ENCODE measurements around the gene BLMH. TPM values are rescaled to one million over a fixed set of nuclear protein-coding genes. Genes with fewer than 3 reads are reported as not detected.

Gene BLMH
- total RNA-seq, 1 donor from 2014 or later = 98.8 TPM

DNA sequence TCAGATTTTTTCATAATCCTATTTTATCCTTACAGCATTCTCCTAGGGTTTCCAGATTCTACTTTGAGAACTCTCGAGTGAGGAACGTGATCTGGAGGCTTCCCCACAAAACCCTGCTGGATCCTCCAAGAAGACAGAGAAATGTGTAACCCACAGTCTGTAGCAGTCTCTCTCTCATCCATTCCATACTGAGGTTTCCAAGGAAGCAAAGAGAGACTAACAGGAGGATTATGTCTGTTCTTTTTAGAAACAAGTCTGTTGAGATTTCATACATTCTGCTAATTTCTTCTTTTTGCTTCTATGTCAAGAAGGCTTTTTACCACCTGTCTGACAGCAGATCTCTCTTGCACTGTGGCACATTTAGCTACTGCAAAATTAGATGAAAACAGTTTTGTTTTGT, 23.4 kb upstream of the BLMH start:
- H3K4me3 ChIP-seq = no peak overlapping the region
- no peaks in the 10 kb centered on the region for H4K20me1 ChIP-seq (ENCODE audit: low read depth)
- TF ChIP-seq EZH2 (IDR thresholded peaks at IDR 0.05) = no peak
- TF ChIP-seq, protein P1, sequence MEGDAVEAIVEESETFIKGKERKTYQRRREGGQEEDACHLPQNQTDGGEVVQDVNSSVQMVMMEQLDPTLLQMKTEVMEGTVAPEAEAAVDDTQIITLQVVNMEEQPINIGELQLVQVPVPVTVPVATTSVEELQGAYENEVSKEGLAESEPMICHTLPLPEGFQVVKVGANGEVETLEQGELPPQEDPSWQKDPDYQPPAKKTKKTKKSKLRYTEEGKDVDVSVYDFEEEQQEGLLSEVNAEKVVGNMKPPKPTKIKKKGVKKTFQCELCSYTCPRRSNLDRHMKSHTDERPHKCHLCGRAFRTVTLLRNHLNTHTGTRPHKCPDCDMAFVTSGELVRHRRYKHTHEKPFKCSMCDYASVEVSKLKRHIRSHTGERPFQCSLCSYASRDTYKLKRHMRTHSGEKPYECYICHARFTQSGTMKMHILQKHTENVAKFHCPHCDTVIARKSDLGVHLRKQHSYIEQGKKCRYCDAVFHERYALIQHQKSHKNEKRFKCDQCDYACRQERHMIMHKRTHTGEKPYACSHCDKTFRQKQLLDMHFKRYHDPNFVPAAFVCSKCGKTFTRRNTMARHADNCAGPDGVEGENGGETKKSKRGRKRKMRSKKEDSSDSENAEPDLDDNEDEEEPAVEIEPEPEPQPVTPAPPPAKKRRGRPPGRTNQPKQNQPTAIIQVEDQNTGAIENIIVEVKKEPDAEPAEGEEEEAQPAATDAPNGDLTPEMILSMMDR (IDR thresholded peaks at IDR 0.05) = no peak
- TF ChIP-seq EZH2phosphoT487 (IDR thresholded peaks at IDR 0.05) = no peak
- Mint-ChIP-seq H3K36me3 (no peaks in the 10 kb centered on the region), H3K27me3 (ENCODE audit: insufficient read depth, low read depth) (peaks cover 5% of the 10 kb centered on the region), H3K4me3 (no peak overlapping the region), H3K4me1 (no peaks in the 10 kb centered on the region), H3K27ac (no peak overlapping the region), H3K9me3 (no peaks in the 10 kb centered on the region)
- no peak overlapping the region for H3K9ac ChIP-seq
- DNase-seq (ENCODE audit: low spot score) = no peak
- H2AFZ ChIP-seq (replicated peaks) = peak overlapping the region; percentile 74
- no peaks in the 10 kb centered on the region for H3K27me3 ChIP-seq
- H3K9me3 ChIP-seq (ENCODE audit: low read depth) = no peaks in the 10 kb centered on the region
- no peak overlapping the region for H3K4me2 ChIP-seq
- no peak overlapping the region for H3K27ac ChIP-seq
- H3F3A ChIP-seq (ENCODE audit: low read depth) = no peaks in the 10 kb centered on the region
- H3K4me1 ChIP-seq = no peaks in the 10 kb centered on the region
- H3K36me3 ChIP-seq = no peaks in the 10 kb centered on the region
- no peaks in the 10 kb centered on the region for H3K79me2 ChIP-seq (ENCODE audit: low read depth)

DNA sequence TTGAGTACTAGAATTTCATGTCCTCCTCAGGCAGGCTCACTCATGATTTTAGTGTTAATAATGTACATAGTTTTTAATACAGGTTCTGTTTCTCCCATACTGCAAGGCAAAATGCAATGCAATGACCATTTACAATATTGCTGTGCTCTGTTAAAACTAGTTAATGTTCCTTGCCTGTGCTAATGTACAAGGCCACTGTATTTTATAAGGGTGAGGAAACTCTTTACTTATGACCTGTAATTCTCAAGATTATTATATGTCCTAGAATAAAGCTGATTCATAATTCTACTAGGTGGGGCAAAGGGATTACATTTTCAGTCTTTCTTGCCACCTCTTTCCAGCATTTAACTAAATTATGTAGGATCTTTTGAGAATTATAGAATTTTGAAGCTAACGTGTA, 22.7 kb upstream of the BLMH start:
- H3K36me3 ChIP-seq = no peaks in the 10 kb centered on the region
- H3K27me3 ChIP-seq = no peaks in the 10 kb centered on the region
- no peak overlapping the region for H3K27ac ChIP-seq
- Mint-ChIP-seq H3K4me1 (no peaks in the 10 kb centered on the region), H3K36me3 (no peaks in the 10 kb centered on the region), H3K27ac (no peak overlapping the region), H3K9me3 (no peaks in the 10 kb centered on the region), H3K4me3 (no peak overlapping the region), H3K27me3 (ENCODE audit: insufficient read depth, low read depth) (peaks cover 5% of the 10 kb centered on the region)
- no peak overlapping the region for H3K9ac ChIP-seq
- H3K4me1 ChIP-seq = no peaks in the 10 kb centered on the region
- no peak for DNase-seq (ENCODE audit: low spot score)
- no peak overlapping the region for H3K4me3 ChIP-seq
- H3K9me3 ChIP-seq (ENCODE audit: low read depth) = no peaks in the 10 kb centered on the region
- H3K79me2 ChIP-seq (ENCODE audit: low read depth) = no peaks in the 10 kb centered on the region
- no peak overlapping the region for H2AFZ ChIP-seq (replicated peaks)
- H3F3A ChIP-seq (ENCODE audit: low read depth) = no peaks in the 10 kb centered on the region
- no peaks in the 10 kb centered on the region for H4K20me1 ChIP-seq (ENCODE audit: low read depth)
- H3K4me2 ChIP-seq = no peak overlapping the region
- TF ChIP-seq EZH2 (IDR thresholded peaks at IDR 0.05) (no peak), EZH2phosphoT487 (IDR thresholded peaks at IDR 0.05) (no peak)
- TF ChIP-seq, protein P1 (IDR thresholded peaks at IDR 0.05) = no peak

DNA sequence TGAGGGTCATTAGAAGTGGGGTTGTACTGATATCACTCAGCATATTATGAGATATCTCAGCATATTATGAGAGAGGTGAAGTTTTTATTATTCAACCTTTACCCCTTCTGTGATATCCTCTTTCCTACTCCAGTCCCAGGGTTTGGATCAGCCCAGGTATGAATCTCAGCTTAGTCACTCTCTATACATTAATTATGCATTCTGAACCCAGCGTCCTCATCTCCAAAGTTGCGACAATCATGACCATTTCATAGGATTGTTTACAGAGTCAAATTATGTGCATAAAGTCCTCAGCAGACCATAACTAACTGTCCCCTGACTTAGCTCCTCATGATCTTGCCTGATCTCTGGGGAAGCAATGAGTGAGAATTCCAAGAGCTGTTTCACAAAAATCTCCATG, 20.5 kb upstream of the BLMH start:
- Histone ChIP-seq H3K79me2 (ENCODE audit: low read depth) (no peaks in the 10 kb centered on the region), H3K4me3 (no peak overlapping the region), H3K27ac (no peak overlapping the region), H3K4me1 (no peaks in the 10 kb centered on the region), H3K27me3 (no peaks in the 10 kb centered on the region), H2AFZ (replicated peaks) (no peak overlapping the region), H3K9me3 (ENCODE audit: low read depth) (no peaks in the 10 kb centered on the region), H3K4me2 (no peak overlapping the region), H4K20me1 (ENCODE audit: low read depth) (no peaks in the 10 kb centered on the region), H3K9ac (no peak overlapping the region), H3K36me3 (no peaks in the 10 kb centered on the region), H3F3A (ENCODE audit: low read depth) (no peaks in the 10 kb centered on the region)
- Mint-ChIP-seq H3K27me3 (ENCODE audit: insufficient read depth, low read depth) (peaks cover 4% of the 10 kb centered on the region), H3K27ac (no peak overlapping the region), H3K4me1 (no peaks in the 10 kb centered on the region), H3K36me3 (no peaks in the 10 kb centered on the region), H3K9me3 (no peaks in the 10 kb centered on the region), H3K4me3 (no peak overlapping the region)
- TF ChIP-seq EZH2phosphoT487 (IDR thresholded peaks at IDR 0.05) (no peak), EZH2 (IDR thresholded peaks at IDR 0.05) (no peak)
- TF ChIP-seq, protein P1 (IDR thresholded peaks at IDR 0.05) = no peak
- DNase-seq (ENCODE audit: low spot score) = no peak
